Uterus (tissue), 2 donors: Measurements from ENCODE around the gene SELENOS.

ENCODE experiments used
- POLR2A ChIP-seq, 2 donors: fragments of 450-650 bp; IDR thresholded peaks; one replicate each; pipeline ENCODE4 v1.6.1; 2016; ENCODE audit warnings: antibody characterized with exemption in 2 of 2, mild to moderate bottlenecking in 1 of 2, moderate library complexity in 1 of 2
- TF ChIP-seq, protein P1 (sequence below), 4 experiments: fragments of 200-600 bp in 2 of 4; fragments of 450-650 bp in 2 of 4; sonication (generic) in 2 of 4; IDR thresholded peaks; one replicate each; pipeline ENCODE4 v1.5.1; 2016 to 2019; ENCODE audit warnings: antibody characterized with exemption in 4 of 4, mild to moderate bottlenecking in 2 of 4, moderate library complexity in 1 of 4

DNA sequence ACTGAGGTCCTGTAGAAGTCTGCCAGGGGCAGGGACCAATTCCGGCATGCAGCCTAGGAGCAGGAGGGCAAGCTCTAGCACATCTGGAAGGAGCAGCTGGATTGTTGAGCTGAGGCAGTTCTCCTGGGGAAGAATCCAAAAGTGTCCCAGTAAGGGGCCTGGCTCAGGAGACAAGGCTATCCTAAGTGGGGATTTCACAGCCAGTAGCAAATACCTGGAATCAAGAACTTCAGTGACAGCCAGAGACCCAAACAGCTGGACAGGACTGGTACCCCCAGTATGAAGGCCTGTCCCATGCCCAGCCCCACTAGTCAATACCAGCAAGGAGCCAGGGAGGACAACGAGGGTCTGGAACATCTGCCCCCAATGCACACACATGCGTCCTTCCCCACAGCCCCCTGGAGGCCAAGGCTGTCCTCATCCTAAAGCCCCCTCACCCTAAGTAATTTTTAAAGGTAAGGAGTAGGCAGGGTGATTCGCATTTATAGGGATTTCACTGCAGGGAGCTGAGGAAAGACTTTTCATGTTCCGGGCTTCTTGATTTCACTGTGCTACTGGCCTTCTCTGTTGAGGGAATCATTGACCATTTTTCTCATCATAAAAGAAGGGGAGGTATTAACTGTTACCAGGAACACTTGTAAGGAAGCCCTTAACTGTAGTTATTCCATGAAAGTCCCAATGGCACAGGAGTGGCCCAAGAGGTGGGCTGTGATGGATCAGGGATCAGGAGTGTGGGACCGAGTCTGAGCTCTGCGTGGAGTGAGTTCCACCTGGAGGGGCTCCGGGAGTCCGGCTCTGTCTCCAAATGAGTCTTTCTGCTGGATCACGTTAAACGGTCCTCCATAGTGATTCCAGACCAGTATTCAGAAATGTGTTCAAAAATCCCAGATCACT is 22.9 kb downstream of the SELENOS start:
- TF ChIP-seq POLR2A (IDR thresholded peaks at IDR 0.05), result no peak
- TF ChIP-seq, protein P1, sequence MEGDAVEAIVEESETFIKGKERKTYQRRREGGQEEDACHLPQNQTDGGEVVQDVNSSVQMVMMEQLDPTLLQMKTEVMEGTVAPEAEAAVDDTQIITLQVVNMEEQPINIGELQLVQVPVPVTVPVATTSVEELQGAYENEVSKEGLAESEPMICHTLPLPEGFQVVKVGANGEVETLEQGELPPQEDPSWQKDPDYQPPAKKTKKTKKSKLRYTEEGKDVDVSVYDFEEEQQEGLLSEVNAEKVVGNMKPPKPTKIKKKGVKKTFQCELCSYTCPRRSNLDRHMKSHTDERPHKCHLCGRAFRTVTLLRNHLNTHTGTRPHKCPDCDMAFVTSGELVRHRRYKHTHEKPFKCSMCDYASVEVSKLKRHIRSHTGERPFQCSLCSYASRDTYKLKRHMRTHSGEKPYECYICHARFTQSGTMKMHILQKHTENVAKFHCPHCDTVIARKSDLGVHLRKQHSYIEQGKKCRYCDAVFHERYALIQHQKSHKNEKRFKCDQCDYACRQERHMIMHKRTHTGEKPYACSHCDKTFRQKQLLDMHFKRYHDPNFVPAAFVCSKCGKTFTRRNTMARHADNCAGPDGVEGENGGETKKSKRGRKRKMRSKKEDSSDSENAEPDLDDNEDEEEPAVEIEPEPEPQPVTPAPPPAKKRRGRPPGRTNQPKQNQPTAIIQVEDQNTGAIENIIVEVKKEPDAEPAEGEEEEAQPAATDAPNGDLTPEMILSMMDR (IDR thresholded peaks at IDR 0.05), result no peak
